GM21529 (cell line): ENCODE results near the gene POLDIP3.

Experiments
- ATAC-seq: cut with Tn5 transposase; IDR thresholded peaks from one replicate; pipeline ENCODE4 v1.9.1; 2021; ENCODE audit not compliant: unreplicated experiment

POLDIP3 gene

DNA sequence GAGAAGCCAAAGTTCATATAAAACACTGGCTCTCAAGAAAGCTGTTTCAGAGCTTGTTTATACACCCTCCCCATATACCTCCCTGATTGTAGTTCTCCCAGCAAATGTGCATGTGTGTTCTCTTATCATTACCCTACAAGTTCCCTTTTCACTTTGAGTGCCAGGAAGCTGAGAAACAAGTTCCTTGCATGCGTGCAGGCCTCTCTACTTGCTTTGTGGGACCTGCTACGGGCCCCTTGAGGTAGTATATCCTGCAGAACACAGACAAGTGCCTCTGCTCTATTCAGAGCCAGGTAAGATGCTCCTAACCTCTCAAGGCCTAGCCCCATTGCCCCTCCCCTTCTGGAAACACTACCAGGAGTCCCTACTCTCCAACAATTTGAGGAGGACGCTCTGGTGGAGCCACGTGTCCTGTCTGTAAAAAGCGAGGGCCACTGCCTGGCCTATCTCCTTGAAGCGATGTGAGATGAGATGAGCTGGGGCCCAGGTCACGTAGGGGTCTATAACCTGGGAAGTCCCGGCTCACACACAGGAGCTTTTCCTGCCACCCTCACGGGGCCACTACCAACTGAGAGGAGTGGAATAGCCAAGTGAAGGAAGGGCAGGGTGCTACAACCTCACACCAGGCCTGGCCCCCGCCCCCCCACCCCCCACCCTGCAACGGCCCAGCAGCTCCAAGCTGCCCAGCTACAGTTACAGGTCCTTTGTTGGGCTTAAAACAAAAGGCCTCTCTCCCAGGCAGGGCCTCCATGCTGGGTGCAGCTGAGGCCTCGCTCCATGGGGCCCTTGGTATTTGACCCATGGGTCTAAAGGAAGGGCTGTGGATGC, 28.3 kb upstream of the POLDIP3 start:
- no peak for ATAC-seq

DNA sequence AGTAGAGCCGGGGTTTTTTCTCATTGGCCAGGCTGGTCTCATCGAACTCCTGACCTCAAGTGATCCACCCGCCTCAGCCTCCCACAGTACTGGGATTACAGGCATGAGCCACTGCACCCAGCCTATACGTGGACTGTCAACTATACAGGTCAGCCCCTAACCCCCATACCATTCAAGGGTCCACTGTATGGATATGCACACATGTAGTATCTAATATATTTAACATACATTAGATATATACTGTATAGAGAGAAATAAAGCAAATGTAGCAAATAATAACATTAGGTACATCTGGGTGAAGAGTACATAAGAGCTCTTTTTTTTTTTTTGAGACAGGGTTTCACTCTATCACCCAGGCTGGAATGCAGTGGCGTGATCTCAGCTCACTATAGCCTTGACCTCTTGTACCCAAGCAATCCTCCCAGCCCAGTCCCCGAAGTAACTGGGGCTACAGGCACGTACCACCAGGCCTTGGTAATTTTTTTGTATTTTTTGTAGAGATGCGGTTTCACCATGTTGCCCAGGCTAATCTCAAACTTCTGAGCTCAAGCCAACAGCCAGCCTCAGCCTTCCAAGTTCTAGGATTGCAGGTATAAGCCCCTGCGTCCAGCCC, 27.2 kb upstream of the POLDIP3 start:
- no peak for ATAC-seq

GRCh38 chr22:42639541-42640241, 25.0 kb upstream of the POLDIP3 start:
- no peak for ATAC-seq

DNA sequence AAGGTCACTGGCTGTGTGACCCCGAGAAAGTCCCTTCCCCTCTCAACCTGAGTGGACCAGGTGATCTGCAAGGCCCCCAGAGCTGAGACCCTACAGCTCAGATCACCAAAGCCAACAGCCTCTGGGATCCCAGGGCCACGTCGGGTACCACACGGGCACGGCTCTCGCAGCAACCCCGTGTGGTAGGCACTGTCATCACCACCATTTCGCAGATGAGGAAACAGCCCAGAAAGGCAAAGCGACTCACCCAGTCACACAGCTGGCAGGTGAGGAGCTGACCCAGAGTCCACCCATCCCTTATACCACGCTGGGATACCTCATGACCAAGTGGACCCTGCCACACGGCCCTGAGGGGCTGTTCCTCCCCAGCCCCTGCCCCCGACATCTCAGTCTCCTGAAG, 22.9 kb upstream of the POLDIP3 start:
- no peak for ATAC-seq

DNA sequence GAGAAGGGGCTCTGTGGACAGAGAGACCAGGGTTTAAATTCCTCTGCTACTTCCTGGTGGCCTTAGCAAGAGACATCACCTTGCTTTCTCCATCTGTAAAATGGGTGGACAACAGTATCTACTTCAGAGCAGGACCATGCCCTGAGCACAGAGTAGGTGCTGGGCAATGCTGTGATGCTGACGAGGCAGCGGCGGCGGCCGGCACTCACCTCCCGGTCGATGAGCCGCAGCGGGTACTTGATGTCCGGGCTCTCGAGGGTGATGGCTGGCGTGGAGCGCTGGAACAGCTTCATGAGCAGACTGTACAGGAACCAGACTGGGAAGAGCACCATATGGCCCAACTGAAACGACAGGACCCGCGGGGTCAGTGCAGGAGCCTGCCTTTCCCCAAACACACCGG, 21.8 kb upstream of the POLDIP3 start:
- ATAC-seq: no peak

DNA sequence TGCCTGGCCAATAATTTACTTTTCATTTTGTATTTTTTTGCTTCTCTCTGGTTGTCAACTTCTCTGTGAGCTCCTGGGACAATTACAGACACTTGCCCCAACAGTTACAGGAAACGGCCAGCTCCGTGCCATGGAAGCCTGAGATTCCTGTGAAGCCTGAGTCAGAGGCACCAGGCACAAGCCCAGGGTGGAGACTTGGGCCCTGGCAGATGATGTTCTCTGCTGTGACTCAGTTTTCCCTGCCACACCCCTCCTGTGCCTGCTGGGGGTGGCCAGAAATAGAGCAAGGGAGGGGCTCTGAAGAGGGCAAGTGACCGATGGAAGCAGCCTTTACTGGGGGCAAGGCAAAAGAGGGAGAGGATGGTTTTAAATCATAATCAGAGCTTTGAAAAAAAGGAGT, 20.8 kb upstream of the POLDIP3 start:
- no peak for ATAC-seq

- ATAC-seq: no peak
Measured at GRCh38 chr22:42633013-42633412, 18.3 kb upstream of the POLDIP3 start.

DNA sequence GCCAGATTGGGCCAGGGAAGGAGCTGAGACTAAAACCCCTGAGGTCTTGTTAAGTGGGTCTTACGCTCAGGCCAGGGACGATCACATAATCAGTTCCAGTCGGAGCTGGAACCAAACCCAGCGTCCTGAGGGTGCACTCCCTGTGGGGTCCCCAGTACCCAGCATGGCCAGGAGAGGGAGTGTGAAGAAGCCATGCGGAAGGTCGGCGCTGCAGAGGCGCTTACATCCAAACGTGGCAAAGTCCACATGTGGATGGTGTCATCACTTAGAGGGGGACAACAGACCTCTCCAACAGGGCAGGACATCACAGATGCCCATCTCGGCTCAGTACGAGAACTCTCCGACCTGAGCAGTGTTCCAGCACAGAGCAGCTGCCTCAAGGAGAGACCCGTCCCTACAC, 17.4 kb upstream of the POLDIP3 start:
- no peak for ATAC-seq

- ATAC-seq: no peak
Measured at GRCh38 chr22:42630901-42631602, 16.4 kb upstream of the POLDIP3 start.

DNA sequence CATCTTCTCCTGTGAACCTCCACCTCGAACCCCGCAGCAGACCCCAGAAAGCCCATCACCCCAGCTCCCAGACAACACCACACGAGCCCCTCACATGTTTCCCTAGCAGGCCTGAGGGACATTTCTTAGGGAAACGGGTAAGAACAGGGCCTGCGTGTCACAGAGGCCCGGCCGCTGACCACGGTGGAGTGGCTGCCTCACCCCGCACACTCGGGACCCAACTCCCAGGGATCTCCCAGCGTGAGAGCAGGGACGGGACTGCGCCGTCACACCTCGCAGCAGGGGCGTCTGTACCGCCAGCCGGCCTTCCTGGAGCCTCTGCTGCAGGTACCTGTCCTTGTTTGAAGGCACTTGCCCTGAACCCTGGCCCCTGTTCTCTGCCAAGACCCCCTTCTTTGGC, 15.5 kb upstream of the POLDIP3 start:
- no peak for ATAC-seq

- ATAC-seq: no peak
Measured at GRCh38 chr22:42627981-42628380, 13.3 kb upstream of the POLDIP3 start.

DNA sequence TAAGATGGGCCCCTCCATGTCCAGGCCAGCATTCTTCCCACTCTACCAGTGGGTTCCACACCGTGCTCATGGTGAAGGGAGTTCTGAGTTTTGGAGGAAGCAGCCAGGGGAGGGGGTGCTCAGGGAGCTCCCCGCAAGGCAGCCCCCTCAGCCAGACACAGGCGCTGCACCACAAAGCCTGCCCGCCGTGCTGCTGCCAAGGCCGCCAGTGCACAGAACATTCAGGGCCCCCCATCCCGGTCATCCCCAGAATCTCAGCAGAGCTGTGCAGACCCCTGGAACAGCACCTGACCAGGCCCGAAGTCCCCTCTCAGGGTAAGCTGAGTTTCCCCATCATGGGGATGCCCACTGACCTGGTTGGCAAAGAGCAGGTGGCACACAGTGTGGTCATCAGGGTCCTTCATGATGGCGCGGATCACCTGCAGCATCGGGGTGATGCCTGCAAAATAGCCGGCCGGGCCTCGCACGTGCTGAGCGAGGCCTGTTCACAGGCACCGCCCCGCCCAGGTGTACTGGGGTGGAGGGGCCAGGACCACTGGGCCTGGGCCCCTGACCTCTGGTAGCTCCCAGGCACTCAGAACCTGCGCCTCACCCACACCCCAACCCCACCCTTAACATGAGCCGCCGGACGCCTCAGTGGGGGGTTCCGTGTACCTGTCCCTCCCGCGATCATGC, 12.4 kb upstream of the POLDIP3 start:
- ATAC-seq: no peak

DNA sequence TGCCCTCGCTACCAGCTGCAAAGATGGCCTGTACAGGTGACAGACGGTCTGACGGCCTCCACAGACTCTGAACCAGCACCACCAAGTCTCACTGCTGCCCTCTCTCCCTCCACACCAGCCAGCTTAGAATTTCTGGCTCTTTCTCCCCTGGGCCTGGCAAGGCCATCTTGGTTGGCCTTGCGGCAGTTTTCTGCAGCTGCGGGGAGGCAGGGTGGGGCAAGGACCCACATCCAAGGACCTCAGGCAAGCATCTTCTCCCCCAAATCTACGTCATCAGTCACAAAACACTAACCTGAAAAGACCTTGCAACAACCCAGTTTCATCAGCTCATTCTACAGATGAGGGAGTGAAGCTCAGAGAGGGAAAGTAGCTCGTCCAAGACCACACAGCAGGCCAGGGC, 11.7 kb upstream of the POLDIP3 start:
- ATAC-seq: no peak

DNA sequence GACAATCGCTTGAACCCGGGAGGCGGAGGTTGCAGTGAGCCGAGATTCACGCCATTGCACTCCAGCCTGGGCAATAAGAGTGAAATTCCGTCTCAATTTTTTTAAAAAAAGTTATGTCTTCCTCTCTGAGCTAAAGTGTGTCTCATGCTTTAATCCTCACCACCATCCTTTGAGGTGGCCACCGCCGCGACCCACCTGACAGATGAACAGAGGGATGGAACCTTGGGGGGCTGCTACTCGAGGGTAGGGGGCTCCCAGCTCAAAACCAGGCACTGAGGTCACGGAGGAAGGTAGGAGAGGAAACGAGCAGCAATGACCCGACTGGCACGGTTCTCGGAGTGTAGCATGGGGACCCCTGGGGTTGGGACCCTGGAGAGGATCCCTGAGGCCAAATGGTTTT, 10.7 kb upstream of the POLDIP3 start:
- ATAC-seq: no peak

DNA sequence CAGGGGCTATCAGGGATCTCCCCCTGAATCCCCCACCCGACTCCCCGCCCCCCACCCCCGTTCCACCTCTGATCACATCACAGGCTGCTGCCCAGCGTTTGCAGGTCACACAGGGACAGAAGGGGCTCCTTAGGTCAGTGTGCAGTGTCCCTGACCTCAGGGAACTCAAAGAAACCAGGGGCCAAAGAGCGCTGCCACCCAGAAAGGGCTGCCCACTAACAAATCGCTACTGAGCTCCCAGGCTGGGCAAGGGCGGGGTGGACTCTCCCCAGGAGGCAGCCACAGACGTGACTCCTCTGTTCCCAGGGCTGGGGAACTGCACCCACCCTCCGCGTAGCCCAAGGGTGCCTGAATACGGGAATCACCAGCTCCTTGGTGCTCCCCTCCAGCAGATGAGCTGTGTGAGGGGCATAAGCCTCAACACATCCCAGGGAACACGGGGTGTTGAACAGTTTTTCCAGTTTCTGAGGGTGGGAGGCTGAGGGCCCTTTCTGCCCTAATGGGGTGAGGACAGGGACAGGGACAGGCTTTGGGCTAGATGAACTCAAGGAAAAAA, 9.9 kb upstream of the POLDIP3 start:
- ATAC-seq: no peak

- peak; percentile 16 for ATAC-seq
Measured at GRCh38 chr22:42623756-42624441, 9.2 kb upstream of the POLDIP3 start.

- peak; percentile 47 for ATAC-seq
Measured at GRCh38 chr22:42623301-42623751, 8.6 kb upstream of the POLDIP3 start.

GRCh38 chr22:42622061-42622710, 7.5 kb upstream of the POLDIP3 start:
- no peak for ATAC-seq

DNA sequence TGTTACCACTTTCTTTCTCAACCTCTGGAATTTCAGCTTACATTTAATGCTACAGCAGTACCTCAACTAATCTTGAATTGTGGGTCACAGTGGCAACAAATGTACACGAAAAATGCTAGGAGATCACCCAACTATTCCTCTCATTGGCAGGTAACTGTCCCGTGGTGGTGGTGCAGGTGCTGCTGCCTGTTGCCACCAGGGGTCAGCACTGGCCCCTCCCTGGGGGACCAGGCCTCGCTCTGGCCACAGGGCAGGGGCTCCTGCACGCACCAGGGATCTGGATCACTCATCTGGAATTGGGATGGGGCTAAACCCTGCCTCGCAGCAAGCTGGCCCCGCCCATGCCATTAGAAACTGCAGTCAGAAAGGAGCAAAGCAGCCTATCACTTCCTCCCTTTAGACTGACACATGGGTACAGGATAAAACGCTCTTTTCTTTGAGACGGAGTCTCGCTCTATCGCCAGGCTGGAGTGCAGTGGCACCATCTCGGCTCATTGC, 6.9 kb upstream of the POLDIP3 start:
- no peak for ATAC-seq
